Nephron (organoid): ENCODE data around the gene PLB1.

ENCODE experiments used
- H3K27ac Mint-ChIP-seq, 3 experiments: 2 replicates each; pipeline ENCODE4 v1.8.0; 2020; ENCODE audit warnings: mixed read lengths in 3 of 3, mild to moderate bottlenecking in 2 of 3, moderate library complexity in 1 of 3
- H3K27me3 Mint-ChIP-seq: 2 replicates; pipeline ENCODE4 v1.8.0; 2021; ENCODE audit warnings: low read depth, mild to moderate bottlenecking, moderate library complexity, mixed read lengths
- H3K36me3 Mint-ChIP-seq: 2 replicates; pipeline ENCODE4 v1.8.0; 2020; ENCODE audit warnings: low read depth, mixed read lengths
- H3K4me1 Mint-ChIP-seq: 2 replicates; pipeline ENCODE4 v1.8.0; 2020; ENCODE audit warnings: mixed read lengths
- H3K4me3 Mint-ChIP-seq, 3 experiments: 2 replicates each; pipeline ENCODE4 v1.8.0; 2020; ENCODE audit warnings: mild to moderate bottlenecking in 3 of 3, mixed read lengths in 3 of 3, moderate library complexity in 2 of 3
- H3K9me3 Mint-ChIP-seq: 2 replicates; pipeline ENCODE4 v1.8.0; 2020; ENCODE audit warnings: mixed read lengths
- CTCF ChIP-seq, 3 experiments: fragments of 200-600 bp; sonication (generic); IDR thresholded peaks; one replicate each; pipeline ENCODE4 v1.5.0; 2021; ENCODE audit warnings: antibody characterized with exemption in 3 of 3; ENCODE audit not compliant: unreplicated experiment in 3 of 3

Gene PLB1

DNA sequence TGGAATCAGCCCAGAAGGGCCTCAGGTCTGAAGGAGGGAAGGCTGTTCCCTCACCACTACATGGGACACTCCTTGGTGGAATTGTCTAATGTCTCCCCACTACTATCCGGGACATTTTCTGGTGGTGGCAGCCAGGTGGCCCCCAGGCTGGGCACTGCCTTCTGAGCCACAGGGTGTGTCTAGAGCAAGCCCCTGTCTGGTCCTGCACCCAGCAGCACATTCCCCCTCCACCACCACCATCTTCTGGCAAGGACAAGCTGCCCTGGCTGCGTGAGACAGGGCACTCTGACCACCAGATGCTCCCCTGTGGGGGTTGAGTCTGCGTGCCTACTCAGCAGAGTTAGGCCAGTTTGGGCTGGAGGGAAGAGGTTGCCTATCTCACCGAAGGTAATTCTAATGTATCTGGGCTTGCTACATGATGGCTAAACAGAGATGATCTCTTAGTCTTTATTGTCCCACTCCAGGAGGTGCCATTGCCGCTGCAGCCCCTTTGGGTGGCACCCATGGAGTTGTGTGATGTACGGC, 106.3 kb downstream of the PLB1 start:
- H3K4me1 Mint-ChIP-seq, result peaks cover 21% of the 10 kb centered on the region
- H3K4me3 Mint-ChIP-seq, result no peak overlapping the region
- H3K36me3 Mint-ChIP-seq, result no peaks in the 10 kb centered on the region
- no peaks in the 10 kb centered on the region for H3K9me3 Mint-ChIP-seq
- no peak overlapping the region for H3K27ac Mint-ChIP-seq
- TF ChIP-seq CTCF (IDR thresholded peaks at IDR 0.05; ENCODE audit: unreplicated experiment in 3 of 3), result no peak
- peaks cover 12% of the 10 kb centered on the region for H3K27me3 Mint-ChIP-seq

- no peaks in the 10 kb centered on the region for H3K9me3 Mint-ChIP-seq
These were observed 107.1 kb downstream of the PLB1 start for GRCh38 chr2:28602751-28603639.

GRCh38 chr2:28603821-28604220, 108.0 kb downstream of the PLB1 start:
- Mint-ChIP-seq H3K36me3 (no peaks in the 10 kb centered on the region), H3K4me3 (no peak overlapping the region), H3K4me1 (peaks cover 37% of the 10 kb centered on the region), H3K27me3 (peaks cover 12% of the 10 kb centered on the region), H3K9me3 (no peaks in the 10 kb centered on the region), H3K27ac (peak overlapping the region in 1 of 3 experiments; percentile 59)
- no peak for TF ChIP-seq CTCF (IDR thresholded peaks at IDR 0.05; ENCODE audit: unreplicated experiment in 3 of 3)

More at GRCh38 chr2:28602751-28603639, 107.1 kb downstream of the PLB1 start:
- Mint-ChIP-seq H3K4me1 (peaks cover 29% of the 10 kb centered on the region), H3K27me3 (peaks cover 12% of the 10 kb centered on the region), H3K4me3 (no peak overlapping the region), H3K36me3 (no peaks in the 10 kb centered on the region), H3K27ac (peak overlapping the region in 1 of 3 experiments; percentile 59)
- TF ChIP-seq CTCF (IDR thresholded peaks at IDR 0.05; ENCODE audit: unreplicated experiment in 3 of 3), result no peak

- Mint-ChIP-seq H3K36me3 (no peaks in the 10 kb centered on the region), H3K9me3 (no peaks in the 10 kb centered on the region), H3K27me3 (peaks cover 12% of the 10 kb centered on the region), H3K4me3 (no peak overlapping the region), H3K27ac (no peak overlapping the region), H3K4me1 (peaks cover 43% of the 10 kb centered on the region)
- no peak for TF ChIP-seq CTCF (IDR thresholded peaks at IDR 0.05; ENCODE audit: unreplicated experiment in 3 of 3)
These were observed 108.5 kb downstream of the PLB1 start for GRCh38 chr2:28604284-28604843.

DNA sequence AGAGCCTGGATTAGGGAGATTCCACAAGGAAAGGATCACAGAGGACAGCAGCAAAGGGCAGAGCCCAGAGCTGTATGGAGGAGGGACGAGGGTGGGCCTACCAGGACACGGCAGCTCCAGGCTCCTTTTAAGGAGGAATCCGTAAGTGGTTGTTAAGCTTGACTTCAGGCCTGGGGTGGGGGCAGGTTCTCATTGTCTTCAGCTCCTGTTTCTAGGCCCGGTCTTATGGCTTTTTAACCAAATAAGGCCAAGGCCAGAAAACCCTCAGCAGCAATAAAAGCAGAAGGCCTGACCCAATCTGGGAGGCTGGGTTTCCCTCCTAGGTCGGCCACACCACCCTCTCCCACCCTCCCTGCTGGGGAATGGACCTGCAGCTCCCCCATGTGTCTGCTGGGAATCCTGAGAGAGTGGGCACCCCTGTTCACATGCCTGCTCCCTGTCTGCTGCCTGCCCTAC, 111.2 kb downstream of the PLB1 start:
- Mint-ChIP-seq H3K27me3 (peaks cover 19% of the 10 kb centered on the region), H3K27ac (peak overlapping the region; percentile 72 to 90 (median 80)), H3K4me1 (peaks cover 57% of the 10 kb centered on the region), H3K36me3 (no peaks in the 10 kb centered on the region), H3K9me3 (no peaks in the 10 kb centered on the region), H3K4me3 (no peak overlapping the region)
- no peak for TF ChIP-seq CTCF (IDR thresholded peaks at IDR 0.05; ENCODE audit: unreplicated experiment in 3 of 3)
